OCI-LY1 (cell line): ENCODE measurements around the gene CYB5R2.

Experiments
- H2AFZ ChIP-seq: fragments of 200-600 bp; sonication (generic), shearing (Covaris generic); 2 replicates; pipeline ENCODE4 v1.6.0; 2014; ENCODE audit warnings: antibody characterized with exemption, mild to moderate bottlenecking, low read length
- H3F3A ChIP-seq: fragments of 200-600 bp; sonication (generic), shearing (Covaris generic); 2 replicates; pipeline ENCODE4 v1.6.0; 2014; ENCODE audit warnings: mild to moderate bottlenecking, antibody characterized with exemption, low read length, moderate library complexity; ENCODE audit not compliant: insufficient read depth
- H3K27ac ChIP-seq: fragments of 200-600 bp; sonication (generic); 2 replicates; pipeline ENCODE4 v1.5.1; 2014; ENCODE audit warnings: low read length, mixed run types, mild to moderate bottlenecking, low read depth; ENCODE audit not compliant: poor library complexity, severe bottlenecking
- H3K27me3 ChIP-seq: fragments of 200-600 bp; sonication (generic); 2 replicates; pipeline ENCODE4 v1.6.0; 2014; ENCODE audit warnings: antibody characterized with exemption, mild to moderate bottlenecking, low read length, moderate library complexity; ENCODE audit not compliant: insufficient read depth
- H3K36me3 ChIP-seq: fragments of 200-600 bp; sonication (generic); 2 replicates; pipeline ENCODE4 v1.6.1; 2014; ENCODE audit warnings: mild to moderate bottlenecking, antibody characterized with exemption, low read length, moderate library complexity, mixed read lengths; ENCODE audit not compliant: insufficient read depth
- H3K4me1 ChIP-seq: fragments of 200-600 bp; sonication (generic); 2 replicates; pipeline ENCODE4 v1.5.1; 2014; ENCODE audit warnings: mild to moderate bottlenecking, low read length, moderate library complexity; ENCODE audit not compliant: insufficient read depth, severe bottlenecking
- H3K4me2 ChIP-seq: fragments of 200-600 bp; sonication (generic), shearing (Covaris generic); 2 replicates; pipeline ENCODE4 v1.6.1; 2014; ENCODE audit warnings: low read length
- H3K4me3 ChIP-seq: fragments of 200-600 bp; sonication (generic); 2 replicates; pipeline ENCODE4 v1.5.1; 2014; ENCODE audit warnings: low read length, low read depth, mild to moderate bottlenecking, mixed read lengths; ENCODE audit not compliant: poor library complexity, severe bottlenecking
- H3K79me2 ChIP-seq: fragments of 200-600 bp; shearing (Covaris generic); 2 replicates; pipeline ENCODE4 v1.6.1; 2016; ENCODE audit warnings: mixed run types, low read length, mixed read lengths; ENCODE audit not compliant: insufficient read depth
- H3K9ac ChIP-seq: fragments of 200-600 bp; sonication (generic), shearing (Covaris generic); 2 replicates; pipeline ENCODE4 v1.6.1; 2014; ENCODE audit warnings: mild to moderate bottlenecking, low read length, mixed read lengths
- H3K9me2 ChIP-seq: fragments of 200-600 bp; sonication (generic), shearing (Covaris generic); 2 replicates; pipeline ENCODE4 v1.6.1; 2014; ENCODE audit warnings: low read depth, mild to moderate bottlenecking, low read length, mixed read lengths
- H3K9me3 ChIP-seq: fragments of 200-600 bp; shearing (Covaris generic); 2 replicates; pipeline ENCODE4 v1.6.1; 2014; ENCODE audit warnings: low read length, mixed read lengths
- H4K20me1 ChIP-seq: fragments of 200-600 bp; sonication (generic), shearing (Covaris generic); 2 replicates; pipeline ENCODE4 v1.6.0; 2016; ENCODE audit warnings: mild to moderate bottlenecking, low read length; ENCODE audit not compliant: insufficient read depth
- CTCF ChIP-seq: fragments of 200-600 bp; sonication (generic), shearing (Covaris generic); IDR thresholded peaks from 2 replicates; pipeline ENCODE4 v1.5.1; 2017; ENCODE audit warnings: mild to moderate bottlenecking, antibody characterized with exemption, low read length, moderate library complexity, mixed read lengths
- EZH2 ChIP-seq: fragments of 200-600 bp; sonication (generic), shearing (Covaris generic); IDR thresholded peaks from 2 replicates; pipeline ENCODE4 v1.8.0; 2017; ENCODE audit warnings: borderline replicate concordance, mixed run types, mild to moderate bottlenecking, antibody characterized with exemption, low read length, moderate library complexity, mixed read lengths

CYB5R2 gene

GRCh38 chr11:7635137-7635536 is 38.2 kb downstream of the CYB5R2 start:
- no peak overlapping the region for H3K4me2 ChIP-seq
- no peak for TF ChIP-seq EZH2
- H3K36me3 ChIP-seq: peaks cover 69% of the 10 kb centered on the region

GRCh38 chr11:7632211-7632610 is 41.1 kb downstream of the CYB5R2 start:
- no peak overlapping the region for H2AFZ ChIP-seq
- H3K79me2 ChIP-seq: no peaks in the 10 kb centered on the region
- H4K20me1 ChIP-seq: no peaks in the 10 kb centered on the region
- peaks cover 69% of the 10 kb centered on the region for H3K36me3 ChIP-seq
- no peak overlapping the region for H3K4me3 ChIP-seq
- no peak overlapping the region for H3K27ac ChIP-seq
- H3K4me1 ChIP-seq: no peaks in the 10 kb centered on the region
- H3K9me2 ChIP-seq: no peaks in the 10 kb centered on the region
- no peaks in the 10 kb centered on the region for H3K27me3 ChIP-seq
- no peaks in the 10 kb centered on the region for H3F3A ChIP-seq
- H3K9ac ChIP-seq: no peak overlapping the region
- H3K4me2 ChIP-seq: no peak overlapping the region
- no peak for TF ChIP-seq CTCF
- no peak for TF ChIP-seq EZH2
- H3K9me3 ChIP-seq: no peaks in the 10 kb centered on the region

More at GRCh38 chr11:7635137-7635536, 38.2 kb downstream of the CYB5R2 start:
- Histone ChIP-seq H4K20me1 (no peaks in the 10 kb centered on the region), H3K27ac (no peak overlapping the region), H3K9me2 (no peaks in the 10 kb centered on the region), H3K79me2 (no peaks in the 10 kb centered on the region), H3K9me3 (no peaks in the 10 kb centered on the region), H3K4me3 (no peak overlapping the region), H3K4me1 (peaks cover 9% of the 10 kb centered on the region), H3K9ac (no peak overlapping the region), H3K27me3 (no peaks in the 10 kb centered on the region), H2AFZ (no peak overlapping the region), H3F3A (no peaks in the 10 kb centered on the region)

- H4K20me1 ChIP-seq: no peaks in the 10 kb centered on the region
- no peaks in the 10 kb centered on the region for H3K27me3 ChIP-seq
- no peak overlapping the region for H3K4me3 ChIP-seq
- H3K79me2 ChIP-seq: no peaks in the 10 kb centered on the region
- TF ChIP-seq EZH2: no peak
- TF ChIP-seq CTCF: no peak
- no peak overlapping the region for H3K4me2 ChIP-seq
- no peak overlapping the region for H2AFZ ChIP-seq
- peaks cover 48% of the 10 kb centered on the region for H3K36me3 ChIP-seq
- H3K27ac ChIP-seq: no peak overlapping the region
- no peak overlapping the region for H3K9ac ChIP-seq
- H3K9me2 ChIP-seq: no peaks in the 10 kb centered on the region
- H3K9me3 ChIP-seq: no peaks in the 10 kb centered on the region
- no peaks in the 10 kb centered on the region for H3K4me1 ChIP-seq
- no peaks in the 10 kb centered on the region for H3F3A ChIP-seq
These were observed 43.3 kb downstream of the CYB5R2 start for GRCh38 chr11:7630002-7630401.

GRCh38 chr11:7628660-7629059 is 44.6 kb downstream of the CYB5R2 start:
- H3K4me2 ChIP-seq: no peak overlapping the region
- H3K9ac ChIP-seq: no peak overlapping the region
- peaks cover 36% of the 10 kb centered on the region for H3K36me3 ChIP-seq
- no peak overlapping the region for H2AFZ ChIP-seq
- H4K20me1 ChIP-seq: no peaks in the 10 kb centered on the region
- no peaks in the 10 kb centered on the region for H3K9me2 ChIP-seq
- no peaks in the 10 kb centered on the region for H3K27me3 ChIP-seq
- no peaks in the 10 kb centered on the region for H3K79me2 ChIP-seq
- H3K4me3 ChIP-seq: no peak overlapping the region
- H3K9me3 ChIP-seq: no peaks in the 10 kb centered on the region
- no peak for TF ChIP-seq EZH2
- TF ChIP-seq CTCF: no peak
- H3K27ac ChIP-seq: no peak overlapping the region
- H3F3A ChIP-seq: no peaks in the 10 kb centered on the region
- no peaks in the 10 kb centered on the region for H3K4me1 ChIP-seq
